CD4-positive, alpha-beta T cell treated with Interferon gamma for 1 hour (primary cell): ENCODE measurements around the gene TSFM.
"Not testable (repeated sequence)": the region's sequence is repeated elsewhere in the genome, so short reads cannot be mapped to it uniquely, and the experiment has no call there.

Experiments
- DNase-seq: peaks from one replicate; pipeline ENCODE4 v3.0.0-alpha.2; 2020

Gene TSFM

GRCh38 chr12:57765003-57765697 is 17.4 kb upstream of the TSFM start:
- peak; percentile 31 for DNase-seq

DNA sequence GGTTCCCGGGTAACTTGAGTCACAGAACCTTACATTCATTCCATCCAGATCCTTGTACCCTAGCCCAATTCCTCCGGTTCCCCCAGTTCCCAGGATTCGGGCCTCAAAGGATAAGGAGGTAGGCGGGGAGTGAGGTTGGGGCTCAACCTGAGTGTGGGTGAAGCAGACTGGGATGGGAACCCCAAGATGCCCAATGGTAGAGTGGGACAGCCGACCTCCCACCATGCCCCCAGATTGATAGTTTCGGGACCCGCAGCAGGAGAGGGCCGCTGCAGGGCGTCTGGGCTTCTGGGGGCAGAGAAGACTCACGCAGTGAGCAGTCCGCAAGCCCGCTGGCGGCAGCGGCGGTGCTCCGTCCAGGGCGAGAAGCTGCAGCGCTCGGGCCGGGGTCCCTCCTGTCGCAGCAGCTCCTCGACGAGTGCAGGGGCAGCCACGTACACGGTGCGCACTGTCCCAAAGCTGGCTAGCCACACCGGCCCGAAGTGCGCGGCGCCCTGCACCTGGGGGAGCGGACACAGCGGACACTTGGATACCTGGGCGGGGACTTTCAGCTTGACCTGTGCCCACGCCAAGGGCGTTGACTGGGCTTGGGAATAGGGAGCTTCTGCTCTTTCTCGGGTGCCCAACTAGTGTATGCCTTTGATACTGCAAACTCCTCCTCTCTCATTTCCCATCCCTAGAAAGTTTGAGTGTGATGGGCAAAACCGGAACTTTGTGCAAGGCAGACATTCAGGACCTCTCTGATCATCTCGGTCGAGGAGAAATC is 16.7 kb upstream of the TSFM start:
- DNase-seq, result no peak

GRCh38 chr12:57766464-57767304 is 15.9 kb upstream of the TSFM start, which contains the start of gene CYP27B1:
TSS of gene CYP27B1 (minus strand) at chr12:57767078. CDS start at chr12:57767041, 37 bp downstream.
- no peak for DNase-seq

- DNase-seq, result no peak
These were observed 15.3 kb upstream of the TSFM start for GRCh38 chr12:57767305-57767698.

GRCh38 chr12:57767876-57768275 is 14.7 kb upstream of the TSFM start:
- no peak for DNase-seq

GRCh38 chr12:57769594-57769993 is 13.0 kb upstream of the TSFM start:
- no peak for DNase-seq

DNA sequence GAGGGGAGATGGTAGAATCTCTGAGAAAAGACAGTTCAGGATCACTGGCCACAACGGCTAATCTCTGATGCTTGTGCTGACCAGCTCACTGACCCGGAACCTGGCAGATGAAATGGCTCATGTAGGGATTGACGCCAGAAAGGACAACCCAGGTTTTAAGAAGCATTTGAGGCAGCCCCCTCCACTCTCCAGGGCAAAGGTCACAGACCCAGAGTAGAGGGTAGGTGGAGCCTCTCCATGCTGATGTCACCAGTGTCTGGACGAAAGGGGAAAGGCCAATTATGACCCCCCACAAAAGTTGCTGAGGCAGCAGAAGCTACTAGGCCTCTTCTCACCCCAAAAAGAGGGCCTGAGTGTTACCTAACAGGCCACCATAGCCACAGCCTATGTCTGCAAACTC is 11.9 kb upstream of the TSFM start:
- DNase-seq, result no peak

DNA sequence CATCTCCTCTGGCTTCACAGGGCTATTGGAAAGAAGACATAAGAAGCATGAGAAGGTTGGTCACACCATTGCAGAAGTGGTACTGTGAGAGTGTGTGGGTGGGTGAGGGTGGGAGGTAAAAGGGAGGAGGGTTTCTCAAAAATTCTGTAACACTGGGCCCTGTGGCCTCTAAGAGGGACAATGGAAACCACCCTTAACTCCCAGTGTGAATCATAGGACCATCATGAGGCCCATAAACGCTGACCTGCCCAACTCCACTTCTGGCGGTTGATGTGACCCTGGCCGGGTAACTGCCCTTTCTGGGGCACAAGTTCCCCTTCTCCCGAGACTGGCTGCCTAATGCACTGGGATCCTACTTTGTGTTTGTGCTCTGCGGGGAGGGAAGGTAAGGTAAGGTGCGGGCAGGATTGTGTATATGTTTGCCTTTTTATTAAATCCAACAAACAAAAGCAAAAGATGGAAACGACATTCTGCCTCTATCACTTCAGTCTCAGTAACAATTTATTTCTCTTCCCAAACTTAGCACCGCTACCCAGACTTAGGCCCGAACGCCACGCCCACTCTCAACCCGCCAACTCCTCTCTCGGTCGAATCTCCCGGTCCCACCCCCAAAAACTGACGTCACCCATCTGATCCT is 11.2 kb upstream of the TSFM start:
- DNase-seq, result peak; percentile 80

GRCh38 chr12:57771873-57772428 is 10.6 kb upstream of the TSFM start, which contains the start of gene METTL1:
TSS of gene METTL1 (minus strand) at chr12:57772105. CDS start at chr12:57772083, 22 bp downstream.
- DNase-seq, result peak; percentile 89

GRCh38 chr12:57772429-57773322 is 9.9 kb upstream of the TSFM start, which contains the start of gene EEF1AKMT3:
TSS of gene EEF1AKMT3 (plus strand) at chr12:57772614. CDS start at chr12:57772725, 111 bp downstream.
- DNase-seq, result no peak

GRCh38 chr12:57774634-57775033 is 8.0 kb upstream of the TSFM start:
- not testable (repeated sequence) for DNase-seq

- no peak for DNase-seq
These were observed 7.5 kb upstream of the TSFM start for GRCh38 chr12:57775044-57775443.

- DNase-seq, result no peak
These were observed 6.9 kb upstream of the TSFM start for GRCh38 chr12:57775563-57776246.

- DNase-seq, result no peak
These were observed 6.4 kb upstream of the TSFM start for GRCh38 chr12:57776247-57776587.

GRCh38 chr12:57777367-57777766 is 5.2 kb upstream of the TSFM start:
- DNase-seq, result no peak

GRCh38 chr12:57777911-57778310 is 4.7 kb upstream of the TSFM start:
- DNase-seq, result no peak

- no peak for DNase-seq
These were observed 2.9 kb upstream of the TSFM start for GRCh38 chr12:57779736-57780135.

DNA sequence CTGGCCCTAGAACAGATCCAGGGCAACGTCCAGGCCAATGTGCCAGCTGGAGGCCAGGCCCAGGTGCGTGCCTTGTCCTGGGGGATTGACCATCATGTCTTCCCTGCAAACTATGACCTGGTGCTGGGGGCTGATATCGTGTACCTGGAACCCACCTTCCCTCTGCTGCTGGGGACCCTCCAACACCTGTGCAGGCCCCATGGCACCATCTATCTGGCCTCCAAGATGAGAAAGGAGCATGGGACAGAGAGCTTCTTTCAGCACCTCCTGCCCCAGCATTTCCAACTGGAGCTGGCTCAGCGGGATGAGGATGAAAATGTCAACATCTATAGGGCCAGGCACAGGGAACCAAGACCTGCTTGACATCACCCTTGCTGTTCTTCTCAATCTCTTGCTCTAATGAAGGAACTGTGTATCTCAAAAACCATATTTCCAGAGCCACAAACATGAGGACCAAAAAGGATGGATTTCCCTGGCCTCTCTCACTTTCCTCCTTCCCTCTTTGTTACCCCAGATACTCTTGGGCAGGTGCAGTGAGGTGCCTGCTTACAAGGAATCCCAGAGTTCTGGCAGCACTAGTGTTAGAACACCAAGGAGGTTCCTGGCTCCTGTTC is 2.2 kb upstream of the TSFM start:
- DNase-seq, result no peak

DNA sequence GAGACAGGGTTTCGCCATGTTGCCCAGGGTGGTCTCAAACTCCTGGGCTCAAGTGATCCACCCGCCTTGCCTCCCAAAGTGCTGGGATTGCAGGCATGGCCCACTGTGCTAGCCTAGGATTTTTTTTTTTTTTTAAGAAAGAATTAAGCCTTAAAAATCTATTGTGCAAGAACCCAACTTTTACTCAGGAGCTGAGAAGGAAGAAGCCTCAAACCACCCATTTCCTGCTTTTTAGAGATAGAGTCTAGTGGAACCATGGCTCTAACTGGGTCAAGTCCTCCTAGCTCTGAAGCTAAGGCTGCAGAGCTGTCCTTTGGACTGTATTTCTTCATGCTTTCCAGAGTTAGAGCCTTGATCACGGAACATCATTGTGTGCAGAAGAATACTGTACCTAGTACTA is 1.3 kb upstream of the TSFM start:
- no peak for DNase-seq

GRCh38 chr12:57781801-57782200 is 786 bp upstream of the TSFM start:
- DNase-seq, result no peak
